OCI-LY1 (cell line): ENCODE results near the gene LPGAT1.

ENCODE experiments used
- EZH2 ChIP-seq: fragments of 200-600 bp; sonication (generic), shearing (Covaris generic); IDR thresholded peaks from 2 replicates; pipeline ENCODE4 v1.8.0; 2017; ENCODE audit warnings: borderline replicate concordance, mixed run types, mild to moderate bottlenecking, antibody characterized with exemption, low read length, moderate library complexity, mixed read lengths
- TF ChIP-seq, protein P1 (sequence below): fragments of 200-600 bp; sonication (generic), shearing (Covaris generic); IDR thresholded peaks from 2 replicates; pipeline ENCODE4 v1.5.1; 2017; ENCODE audit warnings: mild to moderate bottlenecking, antibody characterized with exemption, low read length, moderate library complexity, mixed read lengths

DNA sequence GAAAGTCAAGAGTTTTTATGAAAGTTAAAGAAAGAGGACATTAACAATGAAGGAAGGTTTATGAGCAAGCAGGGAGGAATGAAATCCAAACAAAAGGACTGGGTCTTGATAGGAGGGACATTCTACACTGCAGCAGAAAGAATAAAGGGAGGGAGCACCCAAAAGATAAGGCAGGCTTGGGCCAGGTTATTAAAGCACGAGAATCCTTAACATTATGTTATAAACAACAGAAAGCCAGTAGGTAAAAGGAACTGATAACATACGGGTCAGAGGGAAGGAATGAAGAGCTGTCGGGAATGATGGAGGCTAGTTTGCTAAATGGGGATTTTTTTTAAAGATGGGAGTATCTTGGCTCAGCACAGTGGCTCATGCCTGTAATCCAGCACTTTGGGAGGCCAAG lies 19.4 kb downstream of the LPGAT1 start:
- TF ChIP-seq, protein P1, sequence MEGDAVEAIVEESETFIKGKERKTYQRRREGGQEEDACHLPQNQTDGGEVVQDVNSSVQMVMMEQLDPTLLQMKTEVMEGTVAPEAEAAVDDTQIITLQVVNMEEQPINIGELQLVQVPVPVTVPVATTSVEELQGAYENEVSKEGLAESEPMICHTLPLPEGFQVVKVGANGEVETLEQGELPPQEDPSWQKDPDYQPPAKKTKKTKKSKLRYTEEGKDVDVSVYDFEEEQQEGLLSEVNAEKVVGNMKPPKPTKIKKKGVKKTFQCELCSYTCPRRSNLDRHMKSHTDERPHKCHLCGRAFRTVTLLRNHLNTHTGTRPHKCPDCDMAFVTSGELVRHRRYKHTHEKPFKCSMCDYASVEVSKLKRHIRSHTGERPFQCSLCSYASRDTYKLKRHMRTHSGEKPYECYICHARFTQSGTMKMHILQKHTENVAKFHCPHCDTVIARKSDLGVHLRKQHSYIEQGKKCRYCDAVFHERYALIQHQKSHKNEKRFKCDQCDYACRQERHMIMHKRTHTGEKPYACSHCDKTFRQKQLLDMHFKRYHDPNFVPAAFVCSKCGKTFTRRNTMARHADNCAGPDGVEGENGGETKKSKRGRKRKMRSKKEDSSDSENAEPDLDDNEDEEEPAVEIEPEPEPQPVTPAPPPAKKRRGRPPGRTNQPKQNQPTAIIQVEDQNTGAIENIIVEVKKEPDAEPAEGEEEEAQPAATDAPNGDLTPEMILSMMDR, result no peak
- TF ChIP-seq EZH2, result no peak
